ENCODE data around the gene GNAI2.

GNAI2 gene

DNA sequence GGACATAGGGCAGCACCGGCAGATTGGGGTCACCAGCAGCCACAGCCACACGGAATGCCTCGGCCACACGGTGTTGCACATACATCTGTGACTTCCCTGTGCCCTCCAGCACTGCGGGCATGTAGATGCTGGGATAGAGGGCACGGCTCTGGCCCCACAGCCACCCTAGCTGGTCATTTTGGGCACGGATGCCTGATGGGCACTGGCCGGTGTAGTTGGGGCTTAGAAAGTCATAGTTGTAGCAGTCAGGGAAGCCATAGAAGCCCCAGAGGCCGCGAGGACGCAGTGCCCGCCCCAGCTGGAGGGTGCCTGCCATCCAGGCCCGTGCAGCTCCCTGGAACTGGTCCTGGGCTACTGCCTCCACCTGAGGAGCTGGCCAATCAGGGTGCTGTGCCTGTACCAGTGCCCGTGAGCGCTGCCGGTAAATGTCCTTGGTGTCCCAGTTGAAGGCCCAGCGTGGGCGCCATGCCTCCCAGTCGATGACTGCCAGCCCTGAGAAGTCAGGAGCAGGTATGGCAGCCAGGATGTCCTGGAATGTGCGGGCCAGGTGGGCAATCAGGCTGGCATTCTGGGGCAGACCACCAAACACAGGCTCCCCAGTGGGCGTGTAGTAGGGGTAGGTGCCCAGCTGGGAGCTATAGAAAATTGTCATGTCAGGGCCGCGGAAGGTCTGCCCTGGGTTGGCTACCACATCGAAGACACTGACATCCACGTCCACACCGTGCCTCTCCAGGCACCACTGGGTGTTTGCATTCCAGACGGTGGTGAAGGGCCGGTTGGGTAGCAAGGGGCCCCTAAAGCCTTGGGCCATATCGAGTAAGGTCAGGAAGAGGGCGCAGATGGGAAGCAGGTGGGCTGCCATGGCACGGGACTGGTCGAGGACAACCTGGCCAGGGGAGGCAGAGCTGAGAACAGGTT lies 66.3 kb downstream of the GNAI2 start:
- in situ Hi-C loops (cut with MboI; ENCODE audit: low pct_unique_long_range_greater_than_20kb, low sequenced_read_pairs) = no loop called here
- DNase-seq = no peak

DNA sequence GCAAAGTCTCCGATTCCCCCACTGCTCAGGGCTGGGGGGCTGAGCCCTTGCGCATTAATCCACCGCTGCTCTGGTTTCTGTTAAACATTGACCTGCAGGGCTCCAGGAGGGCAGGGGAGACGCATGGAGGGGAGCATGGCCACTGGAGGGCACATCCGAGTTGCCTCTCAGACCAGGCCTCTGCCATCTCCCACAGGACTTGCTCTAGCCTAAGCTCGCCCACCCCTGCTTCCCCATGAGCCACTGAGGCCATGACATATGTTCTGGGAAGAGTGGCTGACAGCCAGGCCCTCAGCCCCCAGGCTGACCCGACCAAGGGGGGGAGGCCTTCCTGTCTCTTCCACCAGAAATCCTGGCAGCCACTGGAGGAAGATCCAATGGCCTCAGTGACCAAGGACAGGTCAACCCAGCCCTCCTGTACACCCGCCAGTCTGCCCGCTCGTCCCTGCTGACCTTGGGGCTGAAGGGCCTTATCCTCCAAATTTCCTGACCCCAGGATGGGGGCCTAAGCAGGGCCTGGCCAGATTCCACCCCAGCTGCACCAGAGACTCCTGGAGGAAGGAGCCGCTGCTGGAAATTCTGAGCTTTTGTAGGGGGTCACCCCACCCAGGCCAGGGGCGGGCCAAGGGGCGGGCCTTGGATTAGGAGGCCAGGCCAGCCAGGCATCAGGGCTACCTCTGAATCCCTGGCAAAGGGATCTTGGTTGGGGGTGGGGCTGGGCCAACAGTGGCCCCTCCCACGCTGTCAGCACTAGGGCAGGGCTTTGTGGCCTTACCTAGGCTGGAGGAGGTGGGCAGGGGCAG lies 67.2 kb downstream of the GNAI2 start, which contains the start of gene HYAL1:
TSS of gene HYAL1 (minus strand) at position 562 of the 803 bp plus-strand sequence. CDS start 618 bp downstream, outside the sequence.
- no peak for DNase-seq
- in situ Hi-C loops (cut with MboI; ENCODE audit: low pct_unique_long_range_greater_than_20kb, low sequenced_read_pairs) = no loop called here

DNA sequence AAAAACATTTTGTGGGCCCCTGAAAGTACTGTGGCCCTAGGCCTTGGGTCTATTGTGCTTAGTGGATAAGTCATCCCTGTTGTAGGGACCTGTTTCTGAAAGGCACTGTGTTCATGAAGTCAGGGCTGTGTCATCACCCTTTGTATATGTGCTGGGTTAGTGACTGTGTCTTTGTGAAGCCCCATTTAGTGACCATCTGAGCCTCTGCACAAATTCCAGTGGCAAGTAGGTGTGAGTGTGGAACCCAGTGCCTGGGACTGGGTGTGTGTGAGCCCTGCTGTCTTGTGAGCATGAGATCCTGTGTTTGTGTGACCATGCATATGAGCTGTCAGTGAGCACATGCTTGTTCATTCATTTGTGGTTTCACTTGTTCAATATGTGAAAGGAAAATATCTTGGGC lies 68.6 kb downstream of the GNAI2 start:
- no peak for DNase-seq
- in situ Hi-C loops (cut with MboI; ENCODE audit: low pct_unique_long_range_greater_than_20kb, low sequenced_read_pairs) = no loop called here

Data from KBM-7 (cell line).